H1 (cell line): Measurements from ENCODE around the gene TCEAL4. TPM values are rescaled to one million over a fixed set of nuclear protein-coding genes. Genes with fewer than 3 reads are reported as not detected.

ENCODE experiments used
- NRF1 ChIP-seq: IDR thresholded peaks from 2 replicates; pipeline ENCODE4 v1.6.1; 2011; ENCODE audit warnings: mild to moderate bottlenecking, low read depth, low read length, improper control_type of control experiment
- TEAD4 ChIP-seq: IDR thresholded peaks from 2 replicates; pipeline ENCODE4 v1.6.1; 2012; ENCODE audit warnings: low read depth, low read length, inconsistent platforms, mixed read lengths
- polyA plus RNA-seq, 7 experiments: library from polyadenylated mRNA; depleted of rRNA in 3 of 7; stranded (reverse) in 5 of 7; unstranded in 2 of 7; fragments of >200 nt in 5 of 7; fragments of 200-250 nt in 2 of 7; gene quantifications; 1 replicate in 5 of 7; 2 replicates in 1 of 7; 4 replicates in 1 of 7; pipeline versions ENCODE4 v1.2.1 to v1.2.3, GENCODE V29; 2011 to 2013; ENCODE audit warnings: missing spikeins in 2 of 7, mixed read lengths in 2 of 7
- total RNA-seq: library from RNA; stranded (reverse); fragmentation: NEBNext Ultra II Directional; extraction: Animal tissue kit (Norgen Biotek cat#: 25700); gene quantifications from 2 replicates; pipeline ENCODE4 v1.2.1, GENCODE V29; 2021

The TCEAL4 gene
- total and polyA plus RNA-seq, 2 of the 8 experiments (the other 6 are each of a cell fraction or from before 2014, with no cell fraction given): 10.1 to 53.0 TPM

DNA sequence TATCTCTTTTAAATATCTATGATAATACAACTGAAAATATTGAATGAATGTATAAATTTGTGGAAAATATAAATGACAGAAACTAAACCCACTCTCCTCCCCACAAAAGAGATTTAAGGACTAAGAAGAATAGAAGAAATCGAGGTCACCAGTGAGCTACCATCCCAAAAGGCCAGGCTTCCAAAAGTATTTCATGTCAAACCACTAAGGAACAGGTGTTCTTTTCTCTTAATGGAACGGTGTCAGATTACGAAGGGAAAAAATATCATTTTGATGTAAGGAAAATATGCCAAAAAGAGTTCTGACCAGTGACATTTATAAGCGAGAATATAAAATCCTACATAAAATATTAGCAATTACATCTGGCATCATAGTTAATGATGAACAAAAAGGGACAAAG is 13.6 kb upstream of the TCEAL4 start (continued):
- no peak for TF ChIP-seq TEAD4
- TF ChIP-seq NRF1: no peak
